ENCODE measurements around the gene SUCLG2. TPM values are rescaled to one million over a fixed set of nuclear protein-coding genes. Genes with fewer than 3 reads are reported as not detected.

Gene SUCLG2
- total and polyA plus RNA-seq, 2 experiments from 2014 or later: 49.9 TPM

- H3K27me3 ChIP-seq (replicated peaks; ENCODE audit: insufficient read depth): no peaks in the 10 kb centered on the region
- H3F3A ChIP-seq (ENCODE audit: insufficient read depth): no peaks in the 10 kb centered on the region; the same call in 1 of the 2 replicates
- H3K4me1 ChIP-seq (ENCODE audit: insufficient read depth): peaks cover 10% of the 10 kb centered on the region
- H3K4me2 ChIP-seq (ENCODE audit: unreplicated experiment): no peak overlapping the region
- H3K36me3 ChIP-seq (ENCODE audit: low read depth): 0 out of 2 replicates have a peak, but pooled peaks cover 5% of the 10 kb centered on the region
- H4K20me1 ChIP-seq (ENCODE audit: insufficient read depth): no peaks in the 10 kb centered on the region
- no peak overlapping the region for H3K4me3 ChIP-seq
- H3K9me2 ChIP-seq (ENCODE audit: insufficient read depth): no peaks in the 10 kb centered on the region
- DNase-seq: no peak
- H2AFZ ChIP-seq: no peak overlapping the region
- H3K9ac ChIP-seq: no peak overlapping the region
- TF ChIP-seq EZH2phosphoT487 (IDR thresholded peaks at IDR 0.05; ENCODE audit: insufficient read depth, low read depth) (no peak), EZH2 (IDR thresholded peaks at IDR 0.05; ENCODE audit: insufficient read depth, poor library complexity, severe bottlenecking) (no peak)
- in situ Hi-C loops (cut with MboI): no loop called here
- H3K9me3 ChIP-seq (ENCODE audit: low read depth): no peaks in the 10 kb centered on the region
- peaks cover 61% of the 10 kb centered on the region for H3K79me2 ChIP-seq (ENCODE audit: insufficient read depth)
- no peak overlapping the region for H3K27ac ChIP-seq
- 88 to 92% methylated on average over 3 of the region's 3 CpGs for WGBS, 2 experiments (ENCODE audit: low coverage in 1 of 2, low lambda C conversion rate in 2 of 2, missing lambda C conversion rate in 2 of 2)
Measured at GRCh38 chr3:67614195-67614594, 40.2 kb downstream of the SUCLG2 start.

GRCh38 chr3:67610458-67610857 is 44.0 kb downstream of the SUCLG2 start:
- Histone ChIP-seq H3K4me3 (no peak overlapping the region), H3K4me1 (ENCODE audit: insufficient read depth) (peaks cover 10% of the 10 kb centered on the region), H3K27me3 (replicated peaks; ENCODE audit: insufficient read depth) (no peaks in the 10 kb centered on the region), H3K27ac (peak overlapping the region; percentile 66), H3K9me2 (ENCODE audit: insufficient read depth) (no peaks in the 10 kb centered on the region), H3K79me2 (ENCODE audit: insufficient read depth) (peaks cover 45% of the 10 kb centered on the region), H3F3A (ENCODE audit: insufficient read depth) (peaks cover 4% of the 10 kb centered on the region; the same call in 1 of the 2 replicates), H3K36me3 (ENCODE audit: low read depth) (peaks cover 12% of the 10 kb centered on the region; the same call in 1 of the 2 replicates), H3K4me2 (ENCODE audit: unreplicated experiment) (peak overlapping the region; percentile 13), H4K20me1 (ENCODE audit: insufficient read depth) (no peaks in the 10 kb centered on the region), H3K9me3 (ENCODE audit: low read depth) (no peaks in the 10 kb centered on the region), H3K9ac (no peak overlapping the region), H2AFZ (no peak overlapping the region)
- in situ Hi-C loops (cut with MboI): no loop called here
- whole genome bisulfite sequencing, 2 experiments (ENCODE audit: low coverage in 1 of 2, low lambda C conversion rate in 2 of 2, missing lambda C conversion rate in 2 of 2): 18 to 50% methylated on average over 1 of the region's 1 CpG
- TF ChIP-seq EZH2phosphoT487 (IDR thresholded peaks at IDR 0.05; ENCODE audit: insufficient read depth, low read depth) (no peak), EZH2 (IDR thresholded peaks at IDR 0.05; ENCODE audit: insufficient read depth, poor library complexity, severe bottlenecking) (no peak)
- DNase-seq: peak; percentile 69

- Histone ChIP-seq H3K27ac (no peak overlapping the region), H3K36me3 (ENCODE audit: low read depth) (peaks cover 12% of the 10 kb centered on the region; the same call in 1 of the 2 replicates), H3K9me2 (ENCODE audit: insufficient read depth) (no peaks in the 10 kb centered on the region), H3K79me2 (ENCODE audit: insufficient read depth) (peaks cover 39% of the 10 kb centered on the region), H4K20me1 (ENCODE audit: insufficient read depth) (no peaks in the 10 kb centered on the region), H2AFZ (no peak overlapping the region), H3K4me1 (ENCODE audit: insufficient read depth) (peaks cover 16% of the 10 kb centered on the region), H3F3A (ENCODE audit: insufficient read depth) (peaks cover 4% of the 10 kb centered on the region; the same call in 1 of the 2 replicates), H3K4me3 (no peak overlapping the region), H3K9ac (no peak overlapping the region), H3K27me3 (replicated peaks; ENCODE audit: insufficient read depth) (no peaks in the 10 kb centered on the region), H3K9me3 (ENCODE audit: low read depth) (no peaks in the 10 kb centered on the region), H3K4me2 (ENCODE audit: unreplicated experiment) (no peak overlapping the region)
- DNase-seq: no peak
- in situ Hi-C loops (cut with MboI): loop anchor here (10.0 kb wide), 1 partner anchor 235 kb away; no protein-coding TSS in a partner anchor
- TF ChIP-seq EZH2 (IDR thresholded peaks at IDR 0.05; ENCODE audit: insufficient read depth, poor library complexity, severe bottlenecking): no peak
- TF ChIP-seq EZH2phosphoT487 (IDR thresholded peaks at IDR 0.05; ENCODE audit: insufficient read depth, low read depth): no peak
Measured at GRCh38 chr3:67609709-67610108, 44.7 kb downstream of the SUCLG2 start.

- no peak overlapping the region for H2AFZ ChIP-seq
- in situ Hi-C loops (cut with MboI): loop anchor here (10.0 kb wide), 1 partner anchor 233 kb away; no protein-coding TSS in a partner anchor
- no peaks in the 10 kb centered on the region for H4K20me1 ChIP-seq (ENCODE audit: insufficient read depth)
- TF ChIP-seq EZH2 (IDR thresholded peaks at IDR 0.05; ENCODE audit: insufficient read depth, poor library complexity, severe bottlenecking): no peak
- no peak for TF ChIP-seq EZH2phosphoT487 (IDR thresholded peaks at IDR 0.05; ENCODE audit: insufficient read depth, low read depth)
- no peaks in the 10 kb centered on the region for H3K9me2 ChIP-seq (ENCODE audit: insufficient read depth)
- 94 to 100% methylated on average over 2 of the region's 2 CpGs for WGBS, 2 experiments (ENCODE audit: low coverage in 1 of 2, low lambda C conversion rate in 2 of 2, missing lambda C conversion rate in 2 of 2)
- H3K27ac ChIP-seq: no peak overlapping the region
- no peaks in the 10 kb centered on the region for H3K27me3 ChIP-seq (replicated peaks; ENCODE audit: insufficient read depth)
- H3K4me1 ChIP-seq (ENCODE audit: insufficient read depth): peaks cover 17% of the 10 kb centered on the region
- H3K79me2 ChIP-seq (ENCODE audit: insufficient read depth): peaks cover 43% of the 10 kb centered on the region
- peaks cover 4% of the 10 kb centered on the region; the same call in 1 of the 2 replicates for H3F3A ChIP-seq (ENCODE audit: insufficient read depth)
- H3K4me3 ChIP-seq: no peak overlapping the region
- peaks cover 12% of the 10 kb centered on the region; the same call in 1 of the 2 replicates for H3K36me3 ChIP-seq (ENCODE audit: low read depth)
- no peak for DNase-seq
- H3K9me3 ChIP-seq (ENCODE audit: low read depth): no peaks in the 10 kb centered on the region
- H3K4me2 ChIP-seq (ENCODE audit: unreplicated experiment): no peak overlapping the region
- no peak overlapping the region for H3K9ac ChIP-seq
Measured at GRCh38 chr3:67608034-67608433, 46.4 kb downstream of the SUCLG2 start.
